GM23248 (cell line): ENCODE measurements around the gene KAZN. TPM values are rescaled to one million over a fixed set of nuclear protein-coding genes. Genes with fewer than 3 reads are reported as not detected.
A peak's percentile ranks its signal among the peaks of the same experiment; 100 is the strongest.

Source experiments
- DNase-seq: peaks from one replicate; pipeline ENCODE4 v3.0.0-alpha.2; 2015
- H2AFZ ChIP-seq: fragments of 200-600 bp; sonication (generic); 2 replicates; pipeline ENCODE4 v1.6.1; 2016; ENCODE audit warnings: antibody characterized with exemption
- H3F3A ChIP-seq: fragments of 200-600 bp; sonication (generic); 2 replicates; pipeline ENCODE4 v1.6.1; 2016; ENCODE audit warnings: mild to moderate bottlenecking, antibody characterized with exemption, mixed run types; ENCODE audit not compliant: insufficient read depth
- H3K27ac ChIP-seq: fragments of 200-600 bp; sonication (generic); 2 replicates; pipeline ENCODE4 v1.5.1; 2016; ENCODE audit warnings: mild to moderate bottlenecking
- H3K27me3 ChIP-seq: fragments of 200-600 bp; sonication (generic); replicated peaks from 2 replicates; pipeline ENCODE4 v1.6.1; 2016; ENCODE audit warnings: mild to moderate bottlenecking; ENCODE audit not compliant: insufficient read depth
- H3K36me3 ChIP-seq: fragments of 200-600 bp; sonication (generic); 2 replicates; pipeline ENCODE4 v1.6.1; 2016; ENCODE audit warnings: low read depth, mild to moderate bottlenecking
- H3K4me1 ChIP-seq: fragments of 200-600 bp; sonication (generic); 2 replicates; pipeline ENCODE4 v1.6.1; 2016; ENCODE audit warnings: mild to moderate bottlenecking; ENCODE audit not compliant: insufficient read depth
- H3K4me2 ChIP-seq: fragments of 200-600 bp; sonication (generic); one replicate; pipeline ENCODE4 v1.6.1; 2016; ENCODE audit warnings: mild to moderate bottlenecking; ENCODE audit not compliant: unreplicated experiment
- H3K4me3 ChIP-seq: fragments of 200-600 bp; sonication (generic); 2 replicates; pipeline ENCODE4 v1.5.1; 2016; ENCODE audit warnings: mild to moderate bottlenecking
- H3K79me2 ChIP-seq: fragments of 200-600 bp; sonication (generic); 2 replicates; pipeline ENCODE4 v1.6.1; 2016; ENCODE audit warnings: mild to moderate bottlenecking; ENCODE audit not compliant: insufficient read depth
- H3K9ac ChIP-seq: fragments of 200-600 bp; sonication (generic); 2 replicates; pipeline ENCODE4 v1.6.1; 2016; ENCODE audit warnings: mild to moderate bottlenecking
- H3K9me2 ChIP-seq: fragments of 200-600 bp; sonication (generic); 2 replicates; pipeline ENCODE4 v1.6.1; 2016; ENCODE audit warnings: mixed run types, mild to moderate bottlenecking, moderate library complexity; ENCODE audit not compliant: insufficient read depth
- H3K9me3 ChIP-seq: fragments of 200-600 bp; sonication (generic); one replicate; pipeline ENCODE4 v1.6.1; 2017; ENCODE audit warnings: low read depth
- H4K20me1 ChIP-seq: fragments of 200-600 bp; sonication (generic); 2 replicates; pipeline ENCODE4 v1.6.0; 2016; ENCODE audit not compliant: insufficient read depth
- EZH2 ChIP-seq: fragments of 200-600 bp; sonication (generic); IDR thresholded peaks from 2 replicates; pipeline ENCODE4 v1.6.1; 2018; ENCODE audit warnings: antibody characterized with exemption, mild to moderate bottlenecking; ENCODE audit not compliant: insufficient read depth, poor library complexity, severe bottlenecking
- EZH2phosphoT487 ChIP-seq: fragments of 200-600 bp; sonication (generic); IDR thresholded peaks from 2 replicates; pipeline ENCODE4 v1.6.1; 2018; ENCODE audit warnings: antibody characterized with exemption, moderate library complexity, mild to moderate bottlenecking, low read depth; ENCODE audit not compliant: insufficient read depth
- WGBS, 2 experiments: methylation state at CpG; one replicate each; pipeline ENCODE4 v1.1.6; 2015 to 2017; ENCODE audit warnings: low lambda C conversion rate in 2 of 2, low coverage in 1 of 2; ENCODE audit errors: missing lambda C conversion rate in 2 of 2; 5-methylcytosine and 5-hydroxymethylcytosine counted together
- in situ Hi-C: fragments of 300-500 bp; cut with MboI; formaldehyde crosslinking; loops from 2 replicates; pipeline ENCODE4 v1.15.0; 2020
- polyA plus RNA-seq: library from polyadenylated mRNA; unstranded; fragments of >200 nt; fragmentation: Nextera tagmentation; extraction: Ambion mirVana; gene quantifications from 2 replicates; pipeline ENCODE4 v1.2.1, GENCODE V29; 2016
- total RNA-seq: library from RNA; depleted of rRNA; stranded (reverse); fragments of >200 nt; shearing (Covaris generic); gene quantifications from 2 replicates; pipeline ENCODE4 v1.2.3, GENCODE V29; 2014

KAZN gene
- total and polyA plus RNA-seq, 2 experiments from 2014 or later: 4.9 to 7.2 TPM

GRCh38 chr1:15128077-15128476 is 529.6 kb downstream of the KAZN start:
- WGBS, 2 experiments: 48 to 52% methylated on average over 6 of the region's 6 CpGs
- H3K36me3 ChIP-seq: no peaks in the 10 kb centered on the region
- no peak for DNase-seq
- no peaks in the 10 kb centered on the region for H3K4me1 ChIP-seq
- H3K4me3 ChIP-seq: no peak overlapping the region
- H3K4me2 ChIP-seq: no peak overlapping the region
- H3K9ac ChIP-seq: no peak overlapping the region
- H3K27me3 ChIP-seq: peaks cover 6% of the 10 kb centered on the region
- TF ChIP-seq EZH2 (no peak), EZH2phosphoT487 (no peak)
- H3F3A ChIP-seq: no peaks in the 10 kb centered on the region
- H2AFZ ChIP-seq: no peak overlapping the region
- in situ Hi-C loops: loop anchor here (10.0 to 25.0 kb wide), 2 partner anchors 147 to 309 kb away; partner anchors contain the start of gene CTRC
- H4K20me1 ChIP-seq: no peaks in the 10 kb centered on the region
- no peaks in the 10 kb centered on the region for H3K79me2 ChIP-seq
- no peaks in the 10 kb centered on the region for H3K9me3 ChIP-seq
- no peaks in the 10 kb centered on the region for H3K9me2 ChIP-seq
- no peak overlapping the region for H3K27ac ChIP-seq

GRCh38 chr1:15128520-15129313 is 530.2 kb downstream of the KAZN start:
- H3K9me2 ChIP-seq: no peaks in the 10 kb centered on the region
- H3K79me2 ChIP-seq: no peaks in the 10 kb centered on the region
- H3K4me1 ChIP-seq: no peaks in the 10 kb centered on the region
- peaks cover 6% of the 10 kb centered on the region for H3K27me3 ChIP-seq
- no peak overlapping the region for H3K9ac ChIP-seq
- no peak overlapping the region for H3K4me2 ChIP-seq
- H4K20me1 ChIP-seq: no peaks in the 10 kb centered on the region
- TF ChIP-seq EZH2phosphoT487 (no peak), EZH2 (no peak)
- no peaks in the 10 kb centered on the region for H3K9me3 ChIP-seq
- no peaks in the 10 kb centered on the region for H3F3A ChIP-seq
- H3K27ac ChIP-seq: no peak overlapping the region
- H3K36me3 ChIP-seq: no peaks in the 10 kb centered on the region
- no peak overlapping the region for H3K4me3 ChIP-seq
- in situ Hi-C loops: loop anchor here (10.0 to 25.0 kb wide), 2 partner anchors 146 to 309 kb away; partner anchors contain the start of gene CTRC
- WGBS, 2 experiments: 29 to 33% methylated on average over 17 to 18 of the region's 18 CpGs
- peak; percentile 69 for DNase-seq
- H2AFZ ChIP-seq: no peak overlapping the region

- in situ Hi-C loops: loop anchor here (10.0 to 25.0 kb wide), 2 partner anchors 145 to 307 kb away; partner anchors contain the start of gene CTRC
- 45 to 46% methylated on average over 4 of the region's 4 CpGs for WGBS, 2 experiments
- no peak overlapping the region for H2AFZ ChIP-seq
- H3K36me3 ChIP-seq: no peaks in the 10 kb centered on the region
- no peaks in the 10 kb centered on the region for H3K4me1 ChIP-seq
- no peaks in the 10 kb centered on the region for H3F3A ChIP-seq
- DNase-seq: no peak
- H4K20me1 ChIP-seq: no peaks in the 10 kb centered on the region
- H3K79me2 ChIP-seq: no peaks in the 10 kb centered on the region
- H3K9ac ChIP-seq: no peak overlapping the region
- H3K4me2 ChIP-seq: no peak overlapping the region
- no peak overlapping the region for H3K4me3 ChIP-seq
- H3K27me3 ChIP-seq: peaks cover 11% of the 10 kb centered on the region
- no peaks in the 10 kb centered on the region for H3K9me3 ChIP-seq
- H3K27ac ChIP-seq: no peak overlapping the region
- no peaks in the 10 kb centered on the region for H3K9me2 ChIP-seq
- TF ChIP-seq EZH2phosphoT487 (no peak), EZH2 (no peak)
Measured at GRCh38 chr1:15129944-15130343, 531.5 kb downstream of the KAZN start.

GRCh38 chr1:15130607-15131006 is 532.1 kb downstream of the KAZN start:
- DNase-seq: no peak
- H3K9me2 ChIP-seq: no peaks in the 10 kb centered on the region
- H3K27me3 ChIP-seq: peaks cover 18% of the 10 kb centered on the region
- H2AFZ ChIP-seq: no peak overlapping the region
- H3K79me2 ChIP-seq: no peaks in the 10 kb centered on the region
- H4K20me1 ChIP-seq: no peaks in the 10 kb centered on the region
- TF ChIP-seq EZH2phosphoT487 (no peak), EZH2 (no peak)
- no peaks in the 10 kb centered on the region for H3K4me1 ChIP-seq
- no peaks in the 10 kb centered on the region for H3K36me3 ChIP-seq
- no peak overlapping the region for H3K4me2 ChIP-seq
- no peaks in the 10 kb centered on the region for H3K9me3 ChIP-seq
- H3K4me3 ChIP-seq: no peak overlapping the region
- H3K9ac ChIP-seq: no peak overlapping the region
- in situ Hi-C loops: loop anchor here (25.0 kb wide), 1 partner anchor 307 kb away; the partner anchor contains the start of gene CTRC
- no peaks in the 10 kb centered on the region for H3F3A ChIP-seq
- WGBS, 2 experiments: 64% methylated on average over 3 of the region's 3 CpGs
- H3K27ac ChIP-seq: no peak overlapping the region
